GM18526 (cell line): ENCODE measurements around the gene GLI3.

Source experiments
- POLR2A ChIP-seq: IDR thresholded peaks from 3 replicates; pipeline ENCODE4 v1.6.1; 2011; ENCODE audit not compliant: insufficient read length; ENCODE audit errors: extremely low read depth

Gene GLI3

DNA sequence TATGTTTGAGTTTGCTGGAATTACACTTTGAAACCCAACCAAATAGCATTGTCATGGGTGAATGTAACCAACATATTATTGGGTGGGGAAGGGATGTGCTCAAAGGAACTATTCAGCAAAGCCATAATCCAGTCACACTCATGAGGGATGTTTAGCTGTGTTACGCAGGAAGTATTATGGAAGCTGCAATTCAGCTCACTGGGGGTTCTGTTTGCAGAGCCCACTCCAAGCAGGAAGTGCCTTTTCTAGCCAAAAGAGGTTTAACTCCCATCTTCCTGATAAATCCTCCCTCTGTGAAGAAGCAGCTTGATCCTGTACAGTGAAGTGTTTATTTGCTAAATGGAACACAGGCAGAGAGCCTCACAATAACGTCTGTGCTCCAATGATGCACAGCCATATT, 172.5 kb downstream of the GLI3 start:
- TF ChIP-seq POLR2A, result no peak

DNA sequence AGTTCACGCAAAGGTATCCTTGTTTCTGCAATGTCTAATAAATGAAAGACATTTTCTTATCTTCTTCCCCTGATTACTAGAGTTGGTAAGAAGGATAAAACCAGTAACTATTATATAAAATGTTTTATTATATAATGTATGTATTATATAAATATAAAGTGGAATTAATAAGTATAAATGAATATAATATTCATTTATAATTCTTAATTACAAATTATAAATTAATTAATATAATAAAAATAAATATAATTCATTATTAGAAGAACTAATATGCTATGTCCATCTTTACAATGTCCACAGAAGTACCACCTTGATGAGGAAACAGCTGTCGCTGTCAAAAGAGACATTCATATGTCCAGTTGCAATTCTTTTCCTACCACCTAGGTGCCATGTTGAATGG, 177.7 kb downstream of the GLI3 start:
- TF ChIP-seq POLR2A, result no peak

DNA sequence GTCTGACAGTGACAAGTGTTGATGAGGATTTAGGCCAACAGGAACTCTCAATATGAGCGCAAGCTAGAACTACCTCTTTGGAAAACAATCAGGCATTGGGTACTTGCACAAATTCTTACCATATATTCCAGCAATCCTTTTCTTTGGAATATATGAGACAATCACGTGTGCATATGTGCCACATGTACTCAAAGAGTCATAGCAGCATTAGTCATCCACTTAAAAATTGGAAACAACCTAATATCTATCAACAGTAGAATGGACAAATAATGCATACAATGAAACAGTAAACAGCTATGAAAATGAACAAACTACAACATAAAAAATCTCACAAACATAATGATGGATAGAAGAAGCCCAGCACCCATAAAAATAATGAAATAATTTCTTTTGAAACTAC, 179.7 kb downstream of the GLI3 start:
- TF ChIP-seq POLR2A, result no peak

DNA sequence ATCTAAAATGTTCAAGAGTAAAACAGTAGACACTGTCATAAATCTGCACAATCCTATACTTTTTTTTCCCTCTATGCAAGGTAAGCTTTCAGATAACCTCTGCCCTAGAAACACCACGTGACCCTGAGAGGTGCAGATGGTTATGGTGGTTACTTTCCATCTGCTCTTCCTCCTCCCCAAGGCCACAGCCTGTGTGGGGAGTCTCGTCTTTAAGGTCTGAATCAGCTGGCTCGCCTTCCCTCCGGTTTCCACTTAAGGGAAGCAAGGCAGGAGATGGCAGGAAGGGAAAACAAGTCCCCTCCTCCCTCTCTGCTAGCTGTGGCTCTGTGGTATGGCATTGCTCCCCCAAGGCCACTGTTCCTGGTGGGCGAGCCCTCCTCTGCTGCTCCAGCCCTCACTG, 181.8 kb downstream of the GLI3 start:
- no peak for TF ChIP-seq POLR2A

DNA sequence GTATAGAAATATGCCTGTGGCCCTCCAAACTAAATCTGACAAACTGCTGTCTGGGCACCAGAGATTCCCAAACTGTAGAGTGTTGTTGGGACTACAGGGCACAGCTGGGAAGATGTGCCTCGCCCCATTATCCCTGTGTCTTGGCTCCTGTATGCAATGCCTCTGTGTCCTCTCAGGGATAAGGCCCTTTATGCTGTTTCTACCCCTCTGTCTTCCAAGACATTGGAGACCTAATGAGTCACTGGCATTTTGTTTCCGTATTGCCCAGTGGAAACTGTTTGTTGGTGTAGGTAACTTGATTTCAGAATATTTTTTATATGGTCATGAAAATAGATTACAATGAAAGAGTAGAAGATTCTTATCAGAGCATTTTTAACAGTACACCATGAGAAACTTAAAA, 183.2 kb downstream of the GLI3 start:
- TF ChIP-seq POLR2A, result no peak

DNA sequence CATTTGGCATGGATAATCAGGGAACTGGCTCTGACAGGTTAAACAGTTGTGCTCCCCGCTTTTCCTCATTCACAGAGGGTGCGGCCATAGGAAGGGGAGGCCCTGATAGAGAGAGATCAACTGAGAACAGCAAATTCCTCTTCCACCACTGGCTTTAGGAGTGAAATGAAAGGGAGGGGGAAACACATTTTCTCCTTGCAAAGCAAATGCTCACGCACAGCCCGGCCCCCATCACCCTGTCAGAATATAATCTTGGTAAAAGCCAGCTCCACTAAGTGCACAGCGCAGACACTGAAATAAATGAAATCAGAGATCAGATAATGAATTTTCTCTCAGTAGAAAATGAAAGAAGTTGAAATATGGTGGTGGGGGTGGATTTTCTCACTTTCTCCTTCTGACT, 187.2 kb downstream of the GLI3 start:
- no peak for TF ChIP-seq POLR2A

DNA sequence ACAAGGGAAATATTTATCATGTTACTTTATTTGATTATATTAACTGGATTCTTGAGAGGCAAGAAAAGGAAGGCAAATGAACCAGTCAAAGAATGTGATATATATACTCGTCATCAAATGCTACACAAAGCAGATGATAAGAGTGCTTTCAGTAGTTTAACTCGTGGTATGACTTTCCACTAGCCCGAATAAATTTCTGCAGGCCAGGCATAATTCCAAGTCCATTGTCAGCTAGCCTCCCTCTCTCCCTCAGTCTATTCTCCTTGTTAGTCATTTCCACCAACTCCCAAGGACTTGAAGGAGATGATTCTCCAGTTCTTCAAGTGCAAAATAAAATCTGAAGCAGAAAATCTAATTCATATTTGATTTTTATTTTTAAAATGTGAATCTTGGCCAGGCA, 190.5 kb downstream of the GLI3 start:
- no peak for TF ChIP-seq POLR2A

DNA sequence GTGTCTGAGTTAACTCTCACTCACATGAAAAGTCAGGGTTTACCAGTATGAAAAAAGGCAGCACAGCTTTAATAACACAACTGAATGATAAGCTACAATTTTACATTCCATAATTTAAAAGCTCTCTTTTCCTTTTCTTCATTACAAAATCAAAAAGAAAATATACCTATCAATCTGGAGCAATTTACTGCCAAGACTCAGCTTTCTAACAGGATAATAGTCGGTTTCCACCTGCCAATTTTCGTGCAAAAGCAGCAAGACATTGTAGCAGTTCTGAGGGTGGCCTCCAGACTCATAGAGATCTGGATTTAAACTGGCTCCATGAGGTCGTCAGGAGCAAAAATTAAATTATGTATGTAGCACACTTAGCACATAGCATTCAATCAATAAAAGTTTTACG, 191.0 kb downstream of the GLI3 start:
- no peak for TF ChIP-seq POLR2A

DNA sequence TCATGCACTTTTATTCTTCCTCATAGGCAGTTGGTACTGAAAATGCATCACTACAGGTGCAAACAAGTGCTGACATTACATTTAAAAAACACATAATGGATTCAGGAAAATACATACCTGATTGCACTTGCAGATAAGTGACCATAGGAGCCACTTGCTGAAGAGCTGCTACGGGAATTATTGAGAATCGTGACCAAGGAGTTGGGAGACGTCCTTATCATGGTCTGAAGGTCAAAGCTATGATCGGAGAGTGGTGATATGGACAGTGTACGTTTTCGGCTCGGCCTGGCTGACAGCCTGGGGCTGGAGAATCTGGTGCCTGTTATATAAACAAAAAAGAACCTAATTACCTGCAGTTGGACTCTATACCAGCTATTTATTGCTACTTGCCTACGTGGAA, 197.1 kb downstream of the GLI3 start:
- TF ChIP-seq POLR2A, result no peak

DNA sequence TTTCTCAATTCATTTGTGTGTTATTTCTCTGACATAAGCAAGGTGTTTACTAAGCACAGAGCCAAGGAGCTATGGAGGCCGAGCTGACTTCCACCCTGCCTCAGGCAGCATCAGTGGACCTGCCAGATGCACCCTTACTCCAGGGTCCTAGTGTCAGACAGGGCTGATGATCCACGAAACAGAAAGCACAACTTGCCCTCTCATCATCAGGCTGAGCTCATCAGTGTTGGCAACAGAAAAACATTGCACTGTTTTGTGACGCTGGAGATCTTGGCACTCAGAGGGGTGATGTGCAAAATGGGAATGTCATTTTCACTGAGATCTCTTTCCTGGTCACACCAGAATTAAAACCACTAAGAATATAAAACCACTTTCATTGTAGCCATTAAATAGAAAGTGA, 201.8 kb downstream of the GLI3 start:
- TF ChIP-seq POLR2A, result no peak

DNA sequence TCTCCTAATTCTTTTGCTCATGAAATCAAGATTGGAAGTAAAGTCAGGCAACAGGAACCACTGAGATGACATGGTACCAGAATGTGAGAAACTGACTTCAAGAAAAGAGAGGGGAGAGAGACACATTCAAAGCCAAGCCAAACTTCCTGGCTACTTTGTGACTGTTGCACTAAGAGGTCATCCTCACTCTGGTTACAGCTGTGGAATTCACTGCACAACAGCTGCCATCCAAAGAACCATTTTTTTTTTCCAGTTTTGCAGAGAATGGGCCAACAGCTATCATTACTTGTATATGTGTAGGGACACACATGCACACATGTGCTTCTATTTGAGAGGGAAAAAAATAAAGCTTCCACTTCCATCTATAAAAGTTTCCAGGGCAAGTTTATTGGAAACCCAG, 203.5 kb downstream of the GLI3 start:
- TF ChIP-seq POLR2A, result no peak

DNA sequence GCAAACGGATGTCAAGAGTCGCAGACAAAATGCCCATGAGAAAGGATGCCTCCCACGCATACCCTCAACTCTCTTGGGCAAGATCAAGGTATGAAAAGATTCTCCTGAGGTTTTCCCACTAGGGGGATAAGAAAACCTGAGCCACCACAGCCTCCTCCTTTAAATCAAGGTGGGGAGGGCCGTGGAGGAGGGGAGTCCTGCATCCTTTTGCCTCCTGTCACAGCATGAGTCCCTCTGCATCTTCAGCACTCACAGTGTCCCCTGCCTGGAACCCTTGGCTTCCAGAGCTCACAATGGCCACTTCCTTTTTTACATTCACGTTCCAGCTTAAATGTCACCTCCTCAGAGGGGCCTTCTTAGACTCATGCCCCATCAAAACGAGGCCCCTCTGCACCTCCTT, 207.6 kb downstream of the GLI3 start:
- no peak for TF ChIP-seq POLR2A

DNA sequence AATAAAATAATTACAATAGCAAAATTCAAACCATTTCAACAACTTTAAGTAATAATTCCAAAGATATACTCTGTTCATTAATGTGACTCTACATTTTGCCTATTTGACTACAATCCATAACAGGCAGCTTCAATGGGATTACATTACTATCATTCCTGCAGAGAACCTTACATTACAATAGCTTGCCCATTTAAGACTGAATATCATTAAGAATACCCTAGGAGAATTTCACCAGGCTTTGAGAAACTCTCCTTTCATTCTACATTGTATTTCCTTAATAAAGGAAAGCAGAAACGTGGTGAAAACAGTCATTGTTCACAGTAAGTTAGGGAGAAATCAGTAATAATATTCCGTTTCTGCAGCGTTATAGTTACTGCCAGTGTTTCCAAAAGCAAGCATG, 209.5 kb downstream of the GLI3 start:
- no peak for TF ChIP-seq POLR2A

DNA sequence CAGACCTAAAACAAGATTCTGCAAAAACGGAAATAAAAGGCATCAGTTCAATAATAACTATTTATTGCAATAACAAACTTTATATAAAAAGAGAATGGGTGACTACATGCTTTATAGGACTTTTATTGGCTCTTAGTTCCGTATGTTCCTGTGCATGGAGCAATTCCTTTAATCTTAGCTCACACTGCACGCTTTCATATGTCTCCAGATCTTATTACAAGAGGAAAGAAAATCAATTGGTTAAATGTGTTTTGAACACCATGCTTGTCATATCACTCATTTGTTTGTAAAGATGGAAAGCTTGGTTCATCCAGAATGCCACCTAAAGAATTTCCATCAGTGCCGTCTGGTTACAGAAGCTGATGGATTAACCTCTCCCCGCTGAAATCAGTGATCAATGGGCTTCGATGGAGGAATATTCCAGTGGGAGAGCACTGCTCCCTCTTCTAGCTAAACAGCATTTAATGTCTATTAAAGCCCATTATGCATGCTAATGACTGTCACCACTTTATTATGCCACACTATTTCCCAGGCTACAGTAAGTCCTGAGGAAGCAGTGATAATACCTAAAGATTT, 210.3 kb downstream of the GLI3 start:
- no peak for TF ChIP-seq POLR2A

DNA sequence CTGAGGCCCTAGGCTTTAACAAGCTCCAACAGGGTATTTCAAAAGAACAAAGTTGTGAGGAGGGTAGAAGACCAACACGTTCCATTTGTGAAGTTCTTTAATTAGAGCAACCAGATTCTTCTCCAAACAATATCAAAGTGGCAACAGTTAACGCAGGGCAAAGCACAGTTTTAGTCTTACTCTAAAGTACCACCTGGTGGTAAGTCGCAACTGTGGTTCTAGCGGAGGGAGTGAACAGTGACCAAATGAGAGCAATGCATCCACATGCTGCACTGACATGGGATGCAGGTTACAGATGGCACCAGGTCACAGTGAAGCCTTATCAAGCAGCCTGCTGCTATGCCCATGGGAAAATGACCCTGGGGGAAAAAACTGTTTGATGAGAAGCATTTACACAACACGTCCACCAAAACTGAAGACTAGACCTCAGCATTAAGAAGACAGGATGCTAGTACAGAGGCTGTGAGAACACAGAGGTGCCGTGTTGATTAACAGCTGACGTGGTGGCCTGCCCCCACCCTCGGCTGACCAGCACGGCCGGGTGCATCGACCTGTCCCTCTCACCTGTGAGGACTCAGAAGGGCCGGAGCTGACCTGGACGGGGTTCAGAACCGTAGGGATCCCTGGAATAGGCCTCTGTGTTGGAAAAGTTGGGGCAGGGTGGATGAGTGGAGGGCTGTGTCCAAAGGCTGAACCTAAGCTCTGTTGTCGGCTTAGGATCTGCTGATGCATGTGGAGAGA, 211.2 kb downstream of the GLI3 start:
- no peak for TF ChIP-seq POLR2A

DNA sequence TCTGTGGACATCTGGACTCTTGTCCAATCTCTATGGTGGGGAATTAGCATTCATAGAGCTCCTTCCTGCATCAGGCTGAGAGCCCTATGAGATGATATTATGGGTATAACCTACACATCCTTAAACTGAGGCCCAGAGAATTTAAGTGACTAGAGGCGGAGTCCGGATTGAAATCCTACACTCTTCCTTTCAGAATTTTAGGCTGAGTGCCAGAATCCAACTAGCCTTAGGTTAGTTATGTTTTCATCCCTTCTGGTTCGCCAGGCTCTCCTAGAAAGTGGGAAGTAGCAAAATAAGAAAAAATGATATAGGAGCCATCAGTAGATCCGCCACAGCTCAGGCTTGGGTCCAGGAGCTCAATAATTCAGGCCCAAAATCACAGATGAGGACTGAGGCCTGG, 212.5 kb downstream of the GLI3 start:
- TF ChIP-seq POLR2A, result no peak

DNA sequence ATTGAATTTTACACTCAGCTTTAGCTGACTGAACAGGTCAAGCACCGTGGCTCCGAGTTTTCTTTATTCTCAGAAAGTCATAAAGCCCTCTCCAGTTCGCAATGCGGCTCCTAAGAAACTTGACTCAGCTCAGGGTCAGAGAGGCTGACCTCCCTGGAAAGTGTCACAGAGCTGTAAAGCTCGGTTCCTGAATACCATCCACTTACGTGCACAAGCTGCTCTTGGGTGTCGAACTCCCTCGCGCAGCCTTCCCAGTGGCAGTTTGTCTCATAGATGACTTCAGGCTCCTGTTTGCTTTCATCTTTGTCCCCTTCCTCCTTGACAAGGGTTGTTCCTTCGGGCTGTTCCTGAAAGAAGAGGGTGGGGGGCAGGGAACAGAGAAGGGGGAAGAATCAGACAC, 213.7 kb downstream of the GLI3 start:
- TF ChIP-seq POLR2A, result no peak
